Body of pancreas (tissue), 4 donors: ENCODE measurements around the gene RASGRF2. TPM values are rescaled to one million over a fixed set of nuclear protein-coding genes. Genes with fewer than 3 reads are reported as not detected.

Experiments used
- ATAC-seq: fragments of 150-250 bp; one replicate; pipeline ENCODE4 v1.9.1; 2016
- DNase-seq, 4 donors: peaks; one replicate each; pipeline ENCODE4 v3.0.0-alpha.2; 2019
- H3K27ac ChIP-seq, 4 donors: fragments of 200-600 bp; sonication (generic); 1 replicate in 3 of 4; 2 replicates in 1 of 4; pipeline versions ENCODE4 v1.5.1 to v1.6.1; 2016 to 2019; ENCODE audit warnings: mild to moderate bottlenecking in 1 of 4, mixed read lengths in 1 of 4, moderate library complexity in 1 of 4
- H3K27me3 ChIP-seq, 2 donors: fragments of 200-600 bp; sonication (generic); one replicate each; pipeline ENCODE4 v1.6.0; 2016; ENCODE audit warnings: mild to moderate bottlenecking in 1 of 2
- H3K36me3 ChIP-seq, 2 donors: fragments of 200-600 bp; sonication (generic); replicated peaks in 1 of 2; 2 replicates each; pipeline ENCODE4 v1.5.1; 2016; ENCODE audit warnings: low read depth in 2 of 2; ENCODE audit not compliant: insufficient read depth in 1 of 2
- H3K4me1 ChIP-seq: fragments of 200-600 bp; sonication (generic); one replicate; pipeline ENCODE4 v1.6.0; 2016
- H3K4me3 ChIP-seq, 2 donors: fragments of 200-600 bp; sonication (generic); 1 replicate in 1 of 2; 2 replicates in 1 of 2; pipeline ENCODE4 v1.5.1; 2016 to 2019
- H3K9me3 ChIP-seq, 3 donors: fragments of 200-600 bp; sonication (generic); 1 replicate in 2 of 3; 2 replicates in 1 of 3; pipeline ENCODE4 v1.5.1; 2016
- CTCF ChIP-seq, 7 experiments: fragments of 450-650 bp in 4 of 7; fragments of 200-600 bp in 3 of 7; sonication (generic) in 3 of 7; IDR thresholded peaks; one replicate each; pipeline ENCODE4 v1.5.1; 2016 to 2019; ENCODE audit warnings: antibody characterized with exemption in 7 of 7
- POLR2A ChIP-seq, 3 donors: fragments of 450-650 bp; IDR thresholded peaks; one replicate each; pipeline ENCODE4 v1.6.1; 2016; ENCODE audit warnings: antibody characterized with exemption in 3 of 3, mild to moderate bottlenecking in 2 of 3
- WGBS, 2 donors: methylation state at CpG; one replicate each; pipeline ENCODE4 v1.1.5; 2017; 5-methylcytosine and 5-hydroxymethylcytosine counted together
- intact Hi-C: fragments of 100-400 bp; cut with DNase I; formaldehyde crosslinking; loops from one replicate; pipeline ENCODE4 v1.15.1; 2023
- total RNA-seq, 2 donors: library from RNA; depleted of rRNA; stranded (reverse); fragments of >200 nt; gene quantifications; one replicate each; pipeline ENCODE4 v1.1.0, GENCODE V29; 2016

Gene RASGRF2
- total RNA-seq, 2 donors from 2014 or later, result 1.6 to 3.6 TPM

- DNase-seq (no peak), ATAC-seq (no peak)
- WGBS, 2 donors, result 68 to 70% methylated on average over 2 of the region's 2 CpGs
- no peak overlapping the region for H3K27ac ChIP-seq
- intact Hi-C loops, result no loop called here
- H3K4me1 ChIP-seq, result no peaks in the 10 kb centered on the region
- no peaks in the 10 kb centered on the region for H3K9me3 ChIP-seq
- H3K4me3 ChIP-seq, result no peak overlapping the region
- H3K27me3 ChIP-seq, result no peaks in the 10 kb centered on the region
- no peaks in the 10 kb centered on the region for H3K36me3 ChIP-seq
- TF ChIP-seq POLR2A (IDR thresholded peaks at IDR 0.05) (no peak), CTCF (IDR thresholded peaks at IDR 0.05) (no peak)
Measured at GRCh38 chr5:81078930-81079329, 118.8 kb downstream of the RASGRF2 start.

DNA sequence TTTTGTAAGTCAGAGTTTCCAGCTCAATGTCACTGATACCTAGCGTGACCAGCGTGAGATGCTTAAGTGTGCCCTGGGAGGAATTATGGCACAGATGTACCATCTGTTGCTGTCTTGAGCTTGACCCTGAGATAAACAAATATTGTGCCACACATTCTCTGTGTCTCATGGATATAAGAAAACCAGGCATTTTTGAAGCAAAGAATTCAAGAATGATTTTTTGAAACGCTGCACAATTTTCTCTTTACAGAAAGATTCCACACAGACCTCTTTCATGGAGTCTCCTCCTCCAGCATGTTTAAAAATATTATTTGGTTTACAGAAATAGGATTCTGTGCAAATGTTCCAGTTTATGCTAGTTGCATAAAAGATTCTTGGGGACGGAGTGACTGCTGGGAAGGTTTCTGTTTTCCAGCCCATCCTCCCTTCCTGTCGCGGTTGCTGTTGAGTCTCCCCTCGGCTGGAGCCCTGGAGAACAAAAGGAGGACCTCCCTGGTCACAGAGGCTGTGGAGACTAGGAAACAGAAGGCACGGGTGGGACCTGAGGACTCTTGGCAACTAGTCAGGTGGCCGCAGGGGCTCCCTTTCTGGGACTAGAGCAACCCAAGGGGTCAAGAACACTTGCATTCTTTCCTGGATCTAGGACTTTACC lies 120.8 kb downstream of the RASGRF2 start:
- ATAC-seq (no peak), DNase-seq (no peak)
- Histone ChIP-seq H3K4me3 (no peak overlapping the region), H3K4me1 (no peaks in the 10 kb centered on the region), H3K36me3 (no peaks in the 10 kb centered on the region), H3K27me3 (no peaks in the 10 kb centered on the region), H3K9me3 (no peaks in the 10 kb centered on the region), H3K27ac (no peak overlapping the region)
- intact Hi-C loops, result no loop called here
- 66 to 74% methylated on average over 8 to 9 of the region's 9 CpGs for WGBS, 2 donors
- TF ChIP-seq CTCF (IDR thresholded peaks at IDR 0.05) (no peak), POLR2A (IDR thresholded peaks at IDR 0.05) (no peak)

- H3K4me1 ChIP-seq, result no peaks in the 10 kb centered on the region
- ATAC-seq (no peak), DNase-seq (no peak)
- WGBS, 2 donors, result 79 to 80% methylated on average over 8 of the region's 8 CpGs
- intact Hi-C loops, result no loop called here
- no peaks in the 10 kb centered on the region for H3K27me3 ChIP-seq
- H3K4me3 ChIP-seq, result no peak overlapping the region
- H3K36me3 ChIP-seq, result no peaks in the 10 kb centered on the region
- no peaks in the 10 kb centered on the region for H3K9me3 ChIP-seq
- no peak for TF ChIP-seq CTCF (IDR thresholded peaks at IDR 0.05)
- no peak for TF ChIP-seq POLR2A (IDR thresholded peaks at IDR 0.05)
- H3K27ac ChIP-seq, result no peak overlapping the region
Measured at GRCh38 chr5:81081461-81081835, 121.3 kb downstream of the RASGRF2 start.

DNA sequence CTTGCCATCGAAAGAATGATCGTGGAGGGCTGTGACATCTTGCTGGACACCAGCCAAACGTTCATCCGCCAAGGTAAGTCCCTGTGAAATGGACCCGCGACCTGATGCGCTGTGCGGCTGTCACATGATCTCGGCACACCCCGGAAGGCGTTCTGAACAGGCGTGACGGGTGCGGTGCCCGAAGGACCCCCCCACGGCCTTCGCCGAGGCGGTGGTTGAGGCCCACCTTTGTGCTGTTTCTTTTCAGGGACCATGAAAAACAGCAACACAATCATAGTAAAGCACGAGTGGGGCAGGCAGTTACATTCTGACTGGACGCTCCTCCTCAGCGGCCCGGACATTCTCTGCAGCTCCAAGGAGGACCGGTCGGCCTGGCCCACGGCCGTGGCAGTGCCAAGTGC lies 126.7 kb downstream of the RASGRF2 start:
- Histone ChIP-seq H3K36me3 (no peaks in the 10 kb centered on the region), H3K27ac (no peak overlapping the region), H3K27me3 (no peaks in the 10 kb centered on the region), H3K9me3 (no peaks in the 10 kb centered on the region), H3K4me3 (no peak overlapping the region), H3K4me1 (no peaks in the 10 kb centered on the region)
- ATAC-seq (no peak), DNase-seq (peak in 1 of 4 donors; percentile 15)
- WGBS, 2 donors, result 90 to 91% methylated on average over 20 to 26 of the region's 27 CpGs
- intact Hi-C loops, result no loop called here
- TF ChIP-seq POLR2A (IDR thresholded peaks at IDR 0.05) (no peak), CTCF (IDR thresholded peaks at IDR 0.05) (no peak)

DNA sequence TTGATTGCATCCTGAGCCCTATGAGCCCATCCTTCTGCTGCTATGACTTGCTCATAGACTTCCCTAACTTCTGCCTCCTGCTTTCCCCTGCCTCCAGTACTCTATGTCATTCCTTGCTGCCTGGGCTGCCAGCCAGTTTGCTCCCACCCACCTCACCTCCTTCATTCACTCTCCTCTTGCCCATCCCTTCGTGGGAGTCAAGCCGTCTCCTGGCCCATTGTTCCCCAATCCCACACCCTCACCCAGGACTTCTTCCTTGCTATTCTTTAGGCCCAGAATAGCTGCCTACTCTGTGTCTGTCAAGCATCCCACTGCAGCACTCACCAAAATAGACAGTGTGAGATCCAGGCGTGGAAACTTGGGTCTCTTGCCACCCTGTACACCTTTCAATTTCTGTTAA lies 131.0 kb downstream of the RASGRF2 start:
- H3K27ac ChIP-seq, result no peak overlapping the region
- H3K4me3 ChIP-seq, result no peak overlapping the region
- DNase-seq, result no peak
- no peaks in the 10 kb centered on the region for H3K36me3 ChIP-seq
- no peak for TF ChIP-seq CTCF (IDR thresholded peaks at IDR 0.05)
- TF ChIP-seq POLR2A (IDR thresholded peaks at IDR 0.05), result no peak
- intact Hi-C loops, result no loop called here
- no peaks in the 10 kb centered on the region for H3K9me3 ChIP-seq
- H3K27me3 ChIP-seq, result no peaks in the 10 kb centered on the region
- WGBS, 2 donors, result 72 to 75% methylated on average over 3 of the region's 3 CpGs
- no peak for ATAC-seq
- no peaks in the 10 kb centered on the region for H3K4me1 ChIP-seq
